HepG2 (cell line): ENCODE data around the gene NXN. TPM values are rescaled to one million over a fixed set of nuclear protein-coding genes. Genes with fewer than 3 reads are reported as not detected.

Experiments used
- ATAC-seq: fragments of 200-7000 bp; cut with Tn5 transposase; 3 replicates; pipeline ENCODE4 v1.9.1; 2020; ENCODE audit warnings: mild to moderate bottlenecking, moderate library complexity
- BruUV-seq: library from RNA; stranded (reverse); fragments of 400-500 nt; replicated peaks from 2 replicates; lab custom pipeline; 2021; lab: Mats Ljungman, UMichigan
- CTCF ChIA-PET: fragments of 300-600 bp; formaldehyde crosslinking; extraction: SDS; loops from one replicate; lab custom pipeline; 2021; ENCODE audit warnings: low total read pairs, inconsistent platforms, low intra/inter-chr PET ratio; lab: Yijun Ruan, JAX
- POLR2A ChIA-PET: fragments of 350-600 bp; sonication (Branson Sonifier 250); formaldehyde crosslinking; loops from one replicate; lab custom pipeline; 2020; ENCODE audit warnings: antibody characterized with exemption, inconsistent platforms; lab: Yijun Ruan, JAX
- DNase-seq: peaks from one replicate; pipeline ENCODE4 v3.0.0-alpha.2; 2015; ENCODE audit warnings: low spot score
- FAIRE-seq: peaks from 3 replicates; lab custom pipeline; 2011; peaks lifted over from hg19 to GRCh38; lab: Jason Lieb, UNC
- H2AFZ ChIP-seq: one replicate; pipeline ENCODE4 v1.6.1; 2011; ENCODE audit warnings: low read length, inconsistent platforms
- H3K27ac ChIP-seq: fragments of 300-600 bp; 3 replicates; pipeline ENCODE4 v1.8.0; 2011; ENCODE audit warnings: mixed run types, mild to moderate bottlenecking, mixed read lengths, low read length, inconsistent platforms; ENCODE audit not compliant: insufficient read depth; ENCODE audit errors: extremely low read length
- H3K27me3 ChIP-seq, 2 experiments: fragments of 200-600 bp in 1 of 2; 2 replicates in 1 of 2; 3 replicates in 1 of 2; pipeline versions ENCODE4 v1.6.0 to v1.8.0; 2011; ENCODE audit warnings: low read length in 2 of 2, mild to moderate bottlenecking in 2 of 2, moderate library complexity in 2 of 2, inconsistent platforms in 1 of 2; ENCODE audit not compliant: insufficient read depth in 2 of 2, control insufficient read depth in 1 of 2
- H3K36me3 ChIP-seq, 2 experiments: fragments of 200-600 bp in 1 of 2; replicated peaks in 1 of 2; 2 replicates in 1 of 2; 3 replicates in 1 of 2; pipeline versions ENCODE4 v1.5.1 to v1.8.0; 2011; ENCODE audit warnings: low read length in 2 of 2, inconsistent platforms in 1 of 2; ENCODE audit not compliant: insufficient read depth in 2 of 2, control insufficient read depth in 1 of 2
- H3K4me1 ChIP-seq: 2 replicates; pipeline ENCODE4 v1.5.1; 2012; ENCODE audit warnings: low read length, inconsistent platforms; ENCODE audit not compliant: insufficient read depth
- H3K4me2 ChIP-seq: 2 replicates; pipeline ENCODE4 v1.6.0; 2011; ENCODE audit warnings: low read depth, low read length, inconsistent platforms
- H3K4me3 ChIP-seq, 3 experiments: fragments of 200-600 bp in 1 of 3; sonication (generic), shearing (Covaris generic) in 1 of 3; replicated peaks in 1 of 3; 2 replicates each; pipeline ENCODE4 v1.5.1; 2011 to 2016; ENCODE audit warnings: low read length in 3 of 3, inconsistent platforms in 2 of 3, low read depth in 2 of 3, mild to moderate bottlenecking in 2 of 3, control low read depth in 1 of 3, mixed read lengths in 1 of 3; ENCODE audit not compliant: insufficient read depth in 1 of 3
- H3K79me2 ChIP-seq: one replicate; pipeline ENCODE4 v1.6.1; 2011; ENCODE audit warnings: low read length, inconsistent platforms; ENCODE audit not compliant: insufficient read depth
- H3K9ac ChIP-seq: 2 replicates; pipeline ENCODE4 v1.6.0; 2011; ENCODE audit warnings: mild to moderate bottlenecking, low read depth, low read length, inconsistent platforms; ENCODE audit not compliant: insufficient read depth
- H3K9me3 ChIP-seq: 2 replicates; pipeline ENCODE4 v1.5.1; 2012; ENCODE audit warnings: mild to moderate bottlenecking, low read length
- H4K20me1 ChIP-seq: 2 replicates; pipeline ENCODE4 v1.6.0; 2011; ENCODE audit warnings: inconsistent platforms, mild to moderate bottlenecking, low read length, moderate library complexity; ENCODE audit not compliant: insufficient read depth
- AHR ChIP-seq: IDR thresholded peaks from 2 replicates; pipeline ENCODE4 v1.6.1; 2018; ENCODE audit warnings: missing genetic modification reagents, missing compliant biosample characterization
- CC2D1A ChIP-seq: sonication (generic); formaldehyde crosslinking; IDR thresholded peaks from 2 replicates; pipeline ENCODE4 v1.8.1; 2023; ENCODE audit warnings: mild to moderate bottlenecking, missing genetic modification reagents
- FOXA3 ChIP-seq: IDR thresholded peaks from 2 replicates; pipeline ENCODE4 v1.6.1; 2016; ENCODE audit warnings: missing genetic modification reagents, missing compliant biosample characterization
- FOXJ3 ChIP-seq: sonication (generic); formaldehyde crosslinking; IDR thresholded peaks from 2 replicates; pipeline ENCODE4 v1.4.0; 2020; ENCODE audit warnings: missing genetic modification reagents, mild to moderate bottlenecking, borderline replicate concordance
- HOXA9 ChIP-seq: sonication (generic); formaldehyde crosslinking; IDR thresholded peaks from 2 replicates; pipeline ENCODE4 v1.8.1; 2022; ENCODE audit warnings: missing genetic modification reagents, mild to moderate bottlenecking, moderate library complexity, borderline replicate concordance
- SKI ChIP-seq: fragments of 450-650 bp; IDR thresholded peaks from one replicate; pipeline ENCODE4 v1.6.1; 2018; ENCODE audit warnings: mild to moderate bottlenecking; ENCODE audit not compliant: partially characterized antibody
- STAT5B ChIP-seq: sonication (generic); formaldehyde crosslinking; IDR thresholded peaks from 2 replicates; pipeline ENCODE4 v1.4.0; 2020; ENCODE audit warnings: missing genetic modification reagents
- ZBTB21 ChIP-seq: sonication (generic); formaldehyde crosslinking; IDR thresholded peaks from 2 replicates; pipeline ENCODE4 v1.4.0; 2020; ENCODE audit warnings: missing genetic modification reagents
- ZBTB25 ChIP-seq: IDR thresholded peaks from 2 replicates; pipeline ENCODE4 v1.6.1; 2018; ENCODE audit warnings: missing genetic modification reagents
- ZFP1 ChIP-seq: IDR thresholded peaks from 2 replicates; pipeline ENCODE4 v1.6.1; 2016
- ZIK1 ChIP-seq: sonication (generic); formaldehyde crosslinking; IDR thresholded peaks from 2 replicates; pipeline ENCODE4 v1.5.0; 2020; ENCODE audit warnings: mild to moderate bottlenecking, low read depth, missing genetic modification reagents, borderline replicate concordance
- ZNF17 ChIP-seq: sonication (generic); formaldehyde crosslinking; IDR thresholded peaks from 2 replicates; pipeline ENCODE4 v1.5.0; 2020; ENCODE audit warnings: mild to moderate bottlenecking, missing genetic modification reagents
- ZNF367 ChIP-seq: sonication (generic); formaldehyde crosslinking; IDR thresholded peaks from 2 replicates; pipeline ENCODE4 v1.4.0; 2020; ENCODE audit warnings: missing genetic modification reagents, borderline replicate concordance
- ZNF570 ChIP-seq: sonication (generic); formaldehyde crosslinking; IDR thresholded peaks from 2 replicates; pipeline ENCODE4 v1.4.0; 2020; ENCODE audit warnings: mild to moderate bottlenecking, missing genetic modification reagents, borderline replicate concordance
- ZNF781 ChIP-seq: sonication (generic); formaldehyde crosslinking; IDR thresholded peaks from 2 replicates; pipeline ENCODE4 v1.5.1; 2020; ENCODE audit warnings: borderline replicate concordance, mild to moderate bottlenecking, missing genetic modification reagents; ENCODE audit errors: not compliant biosample characterization
- WGBS: methylation state at CpG from one replicate; pipeline ENCODE4 v1.1.6; 2017; ENCODE audit warnings: low lambda C conversion rate; 5-methylcytosine and 5-hydroxymethylcytosine counted together
- in situ Hi-C: cut with HindIII; loops from 2 replicates; pipeline ENCODE4 v1.10.0; 2017; ENCODE audit warnings: low pct_unique_long_range_greater_than_20kb; ENCODE audit not compliant: extremely low pct_ligation_motif_present
- intact Hi-C: fragments of 100-400 bp; cut with micrococcal nuclease; formaldehyde crosslinking; loops from one replicate; pipeline ENCODE4 v1.10.0; 2022; ENCODE audit not compliant: unreplicated experiment
- polyA plus RNA-seq, 8 experiments: library from polyadenylated mRNA; depleted of rRNA in 3 of 8; stranded (reverse) in 7 of 8; unstranded in 1 of 8; fragments of >200 nt; fragmentation: Illumina TruSeq in 4 of 8; extraction: Trizol in 4 of 8; gene quantifications; 2 replicates each; pipeline versions ENCODE4 v1.2.1 to v1.2.3, GENCODE V29; 2011 to 2016; ENCODE audit warnings: low read depth in 4 of 8, missing spikeins in 1 of 8, mixed read lengths in 1 of 8; ENCODE audit not compliant: insufficient read depth in 1 of 8
- total RNA-seq, 5 experiments: library from RNA; depleted of rRNA; stranded (reverse); fragments of >200 nt; fragmentation: Illumina TruSeq; extraction: Trizol; gene quantifications; 2 replicates each; pipeline ENCODE4 v1.2.3, GENCODE V29; 2016; ENCODE audit warnings: low read depth in 1 of 5

The NXN gene
- total and polyA plus RNA-seq, 2 of the 13 experiments (the other 11 are each of a cell fraction or from before 2014, with no cell fraction given): 22.2 to 24.3 TPM

- Histone ChIP-seq H4K20me1 (no peaks in the 10 kb centered on the region), H3K9me3 (no peaks in the 10 kb centered on the region), H3K4me2 (peak overlapping the region; percentile 86), H3K27ac (peak overlapping the region; percentile 36), H3K9ac (peak overlapping the region; percentile 74), H2AFZ (no peak overlapping the region), H3K27me3 (no peaks in the 10 kb centered on the region), H3K79me2 (peaks cover 41% of the 10 kb centered on the region), H3K36me3 (no peaks in the 10 kb centered on the region), H3K4me1 (peaks cover 57% of the 10 kb centered on the region), H3K4me3 (peak overlapping the region; percentile 60 to 81 (median 80))
- FAIRE-seq (peak; percentile 43), ATAC-seq (peak; percentile 25), DNase-seq (no peak)
- intact Hi-C loops (loop anchor here (5.0 kb wide), 1 partner anchor 41 kb away; no protein-coding TSS in a partner anchor), in situ Hi-C loops (no loop called here)
- WGBS: 16% methylated on average over 14 of the region's 72 CpGs
- POLR2A ChIA-PET: interaction anchor here (1.0 to 3.1 kb wide), 5 partner anchors 18 to 180 kb away, joined by 3 to 26 read pairs (median 8); partner anchors contain the start of gene TIMM22
- CTCF ChIA-PET: no interaction called here
- no TSS peak for BruUV-seq
- no peak for TF ChIP-seq ZFP1 (CRISPR knock-in tag)
- no peak for TF ChIP-seq ZBTB21 (CRISPR knock-in tag)
- TF ChIP-seq HOXA9 (CRISPR knock-in tag): no peak
- TF ChIP-seq ZNF17 (CRISPR knock-in tag): no peak
- TF ChIP-seq FOXJ3 (CRISPR knock-in tag): no peak
- TF ChIP-seq ZNF570 (CRISPR knock-in tag): no peak
- peak; percentile 30 for TF ChIP-seq SKI
- no peak for TF ChIP-seq STAT5B (CRISPR knock-in tag)
- no peak for TF ChIP-seq AHR (CRISPR knock-in tag)
- no peak for TF ChIP-seq ZIK1
- TF ChIP-seq ZBTB25 (CRISPR knock-in tag): peak; percentile 39; the same call in 1 of the 2 replicates
- TF ChIP-seq CC2D1A (CRISPR knock-in tag): no peak
- TF ChIP-seq FOXA3 (CRISPR knock-in tag): no peak
- TF ChIP-seq ZNF367: no peak
- no peak for TF ChIP-seq ZNF781
These were observed 1.2 kb downstream of the NXN start for GRCh38 chr17:978103-979093.
